GM19463 (cell line): Measurements from ENCODE around the gene CHST8.

ENCODE experiments used
- ATAC-seq: cut with Tn5 transposase; IDR thresholded peaks from one replicate; pipeline ENCODE4 v1.9.1; 2021; ENCODE audit warnings: mild to moderate bottlenecking, moderate library complexity; ENCODE audit not compliant: unreplicated experiment

CHST8 gene

GRCh38 chr19:33734913-33735312, 113.2 kb downstream of the CHST8 start:
- no peak for ATAC-seq

GRCh38 chr19:33736158-33736557, 114.4 kb downstream of the CHST8 start:
- ATAC-seq = no peak

DNA sequence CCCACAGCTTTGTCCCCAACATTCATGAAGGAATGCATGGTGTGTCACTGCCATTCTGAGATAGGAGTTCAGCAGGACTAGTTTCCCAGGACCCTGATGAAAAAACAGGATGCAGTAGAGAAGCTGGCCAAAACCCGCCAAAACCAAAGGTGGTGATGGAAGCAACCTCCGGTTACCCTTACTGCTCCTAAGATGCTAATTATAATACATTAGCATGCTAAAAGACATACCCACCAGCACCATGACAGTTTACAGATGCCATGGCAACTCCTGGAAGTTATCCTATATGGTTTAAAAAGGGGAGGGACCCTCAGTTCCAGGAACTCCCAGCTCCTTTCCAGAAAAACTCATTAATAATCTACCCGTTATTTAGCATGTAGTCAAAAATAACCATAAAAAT, 115.0 kb downstream of the CHST8 start:
- no peak for ATAC-seq

- no peak for ATAC-seq
These were observed 116.1 kb downstream of the CHST8 start for GRCh38 chr19:33737681-33738371.

DNA sequence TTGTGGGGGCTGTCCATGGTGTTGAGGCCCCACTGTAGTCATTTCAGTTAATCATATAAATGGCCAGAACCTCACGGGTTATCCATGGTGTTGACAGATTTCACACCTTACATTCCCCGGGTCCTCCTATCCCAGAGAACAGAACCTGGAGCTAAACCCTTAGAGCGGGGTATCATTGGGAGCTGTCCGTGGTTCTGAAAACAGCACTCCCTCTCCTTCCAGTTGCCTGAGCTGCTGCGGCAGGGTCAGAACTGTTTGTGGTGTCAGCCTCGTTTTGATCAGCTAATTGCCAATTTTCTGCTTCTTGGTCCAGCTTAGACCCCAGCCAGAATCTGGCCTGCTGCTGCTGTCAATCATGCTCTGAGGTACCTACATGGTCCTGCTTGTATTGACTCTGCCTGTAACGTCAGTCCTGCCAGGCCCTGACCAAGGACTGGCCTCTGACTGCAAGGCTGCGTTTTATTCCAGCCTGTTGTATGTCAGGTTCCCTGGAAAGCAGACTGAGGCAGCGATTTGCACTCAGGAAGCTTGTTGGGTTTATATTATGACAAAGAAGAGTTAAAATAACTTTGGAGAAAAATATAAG, 119.2 kb downstream of the CHST8 start:
- ATAC-seq = no peak

DNA sequence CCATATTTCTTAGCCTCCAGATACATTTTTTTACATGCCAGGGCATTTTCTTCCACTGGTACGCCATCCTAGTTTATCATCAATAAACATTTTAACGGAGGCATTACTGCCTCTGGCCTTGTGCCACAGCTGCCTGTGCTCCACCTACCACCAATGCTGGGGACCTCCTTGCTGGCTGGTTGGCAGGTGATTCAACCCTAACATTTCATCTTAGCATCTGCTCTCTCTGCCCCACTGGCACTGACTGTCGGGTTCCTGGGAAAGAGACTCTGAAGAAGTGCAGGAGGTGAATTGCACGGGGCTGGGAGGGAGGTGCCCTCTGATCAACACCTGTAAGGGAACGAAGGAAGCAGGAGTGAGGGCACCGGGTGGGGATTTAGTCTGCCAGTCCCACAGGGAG, 123.5 kb downstream of the CHST8 start:
- ATAC-seq = no peak

DNA sequence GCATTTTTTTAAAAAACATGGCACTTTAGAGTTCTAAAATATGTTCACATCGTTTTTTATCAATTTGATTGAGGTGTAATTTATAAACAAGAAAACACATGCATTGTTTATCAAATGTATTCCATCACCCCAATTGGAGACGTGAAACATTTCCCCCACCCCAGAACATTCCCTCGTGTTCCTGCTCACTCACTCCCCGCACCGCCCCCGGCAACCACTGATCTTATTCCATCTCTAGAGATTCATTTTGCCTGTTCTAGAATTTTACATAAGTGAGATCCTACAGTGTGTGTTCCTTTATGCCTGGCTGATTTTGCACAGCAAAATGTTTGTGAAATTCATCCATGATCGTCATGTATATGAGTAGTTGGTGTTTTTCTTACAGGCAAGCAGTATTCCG, 124.4 kb downstream of the CHST8 start:
- ATAC-seq = no peak

DNA sequence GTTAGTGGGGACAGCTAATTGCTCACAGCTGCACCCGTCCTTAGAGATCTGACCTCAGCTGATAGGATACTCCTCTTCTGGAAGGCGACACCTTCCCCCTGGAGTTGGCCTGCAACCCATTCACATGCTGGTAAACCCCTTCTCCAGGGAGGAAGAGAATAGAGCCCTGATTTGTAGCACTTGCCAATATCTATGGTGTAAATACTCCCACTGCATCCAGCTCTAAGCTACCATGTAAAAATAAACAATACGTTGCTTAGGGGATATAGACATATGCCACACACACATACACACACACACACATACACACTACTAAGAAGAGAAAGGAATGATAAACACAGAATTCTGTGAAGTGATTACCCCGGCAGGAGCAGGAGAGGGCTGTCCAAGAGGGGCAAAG, 125.5 kb downstream of the CHST8 start:
- ATAC-seq = no peak

- no peak for ATAC-seq
These were observed 126.5 kb downstream of the CHST8 start for GRCh38 chr19:33748231-33748630.

- no peak for ATAC-seq
These were observed 127.3 kb downstream of the CHST8 start for GRCh38 chr19:33749016-33749415.

GRCh38 chr19:33749619-33750175, 127.9 kb downstream of the CHST8 start:
- ATAC-seq = no peak

DNA sequence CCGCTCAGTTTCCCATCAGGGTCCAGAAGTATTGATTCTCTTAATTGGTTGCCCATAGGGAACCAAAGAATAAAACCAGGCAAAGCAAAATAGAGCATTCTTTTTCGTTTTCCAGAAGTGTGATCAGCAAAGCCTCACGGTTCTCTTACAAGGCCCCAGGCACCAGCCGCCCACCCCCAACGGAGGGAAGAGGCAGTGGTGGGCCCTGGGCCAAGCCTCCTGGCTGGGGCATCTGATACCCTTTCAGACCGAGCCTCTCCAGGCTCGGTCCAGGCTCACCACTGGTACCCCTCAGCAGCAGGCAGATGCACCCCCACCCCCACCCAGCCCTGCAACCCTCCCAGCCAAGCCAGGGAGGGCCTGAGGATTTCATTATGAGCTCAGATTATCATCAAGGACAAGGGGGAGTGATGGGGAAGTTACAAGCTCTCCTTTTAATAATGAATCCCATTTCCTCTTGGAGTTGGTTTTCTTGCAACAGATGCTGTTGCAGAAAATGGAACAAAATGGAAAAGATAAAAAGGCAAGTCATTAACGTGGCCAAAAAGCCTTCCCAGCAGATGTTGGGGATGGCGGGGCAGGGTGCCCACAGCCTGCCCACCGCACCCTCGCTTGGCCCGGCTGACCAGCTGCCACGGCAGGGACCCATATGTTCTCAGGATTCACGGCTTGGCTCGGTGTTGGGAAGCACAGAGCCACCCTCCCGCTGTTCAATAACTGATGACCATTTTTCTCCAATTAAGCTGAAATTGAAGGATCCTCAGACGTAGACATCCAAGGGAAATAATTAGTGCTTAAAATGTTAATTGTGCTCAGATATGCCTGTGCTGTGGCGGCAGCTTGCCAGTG, 129.1 kb downstream of the CHST8 start:
- no peak for ATAC-seq

DNA sequence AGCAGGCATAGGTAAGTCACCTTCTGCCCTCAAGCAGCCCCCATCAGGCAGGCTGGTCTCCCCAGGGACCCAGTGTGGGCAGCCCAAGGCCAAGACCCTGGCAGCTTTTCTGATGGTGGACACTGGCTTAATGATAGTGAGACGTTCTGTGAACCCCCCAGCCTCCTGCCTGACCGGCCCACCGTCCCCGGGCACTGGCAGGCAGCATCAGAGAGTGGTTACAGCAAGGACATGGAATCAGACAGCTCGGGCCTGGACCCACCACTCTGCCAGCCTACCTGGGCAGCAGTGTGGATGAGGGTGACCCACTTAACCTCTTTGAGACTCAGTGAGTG, 129.7 kb downstream of the CHST8 start:
- ATAC-seq = no peak

DNA sequence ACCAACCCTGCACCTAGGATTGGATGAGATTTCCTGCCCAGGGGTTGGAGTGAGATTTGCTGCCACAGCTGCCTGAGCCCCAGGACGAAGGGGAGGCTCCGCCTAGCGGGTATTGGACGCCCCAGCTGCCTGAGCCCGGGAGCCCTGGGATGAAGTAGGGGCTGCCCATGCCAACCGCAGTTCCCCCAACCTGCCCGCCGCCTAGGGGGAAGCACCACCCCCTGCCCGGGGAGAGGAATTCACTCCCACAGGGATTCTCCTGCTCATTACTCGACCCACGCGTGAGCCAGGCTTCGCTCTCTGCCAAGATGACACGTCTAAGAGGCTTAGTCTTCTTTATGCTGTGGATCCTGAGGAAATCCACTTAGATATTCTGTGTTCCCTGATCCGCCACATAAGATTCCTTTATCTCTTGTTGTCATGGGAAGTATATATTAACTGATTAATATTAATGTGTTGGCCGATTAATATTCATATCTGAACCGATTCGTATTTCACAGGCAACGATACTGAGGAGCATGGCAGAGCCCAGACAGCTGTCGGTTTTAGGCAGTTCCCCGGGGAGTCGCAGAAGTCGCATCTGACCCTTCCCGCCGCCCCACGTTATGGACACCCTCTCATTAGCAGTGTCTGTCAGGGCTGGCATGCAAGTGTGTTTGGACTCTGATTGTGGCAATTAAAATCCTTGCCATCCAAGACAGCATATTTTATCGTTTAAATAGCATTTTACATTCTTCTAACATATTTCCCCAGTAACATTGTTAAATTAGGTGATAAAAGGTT, 130.5 kb downstream of the CHST8 start:
- no peak for ATAC-seq

DNA sequence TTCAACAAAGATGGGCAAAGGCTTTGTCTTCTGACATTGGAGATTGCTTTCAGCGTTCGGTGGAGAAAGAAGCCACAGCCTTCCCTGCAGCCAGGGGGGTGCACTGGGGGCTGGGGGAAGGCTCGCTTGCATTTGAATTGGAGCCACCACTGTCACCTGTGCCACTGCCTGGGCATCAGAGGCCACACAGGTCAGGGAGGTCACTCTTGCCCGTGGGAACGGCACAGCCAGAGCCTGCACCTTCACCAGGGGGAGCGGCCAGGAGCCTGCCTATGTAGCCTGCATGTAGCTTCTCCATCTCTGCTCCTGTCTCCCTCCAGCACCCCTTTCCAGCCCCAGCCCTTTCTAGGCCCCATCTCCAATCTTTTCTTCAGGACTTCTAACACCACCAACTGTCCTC, 131.2 kb downstream of the CHST8 start:
- ATAC-seq = no peak

- ATAC-seq = no peak
These were observed 132.6 kb downstream of the CHST8 start for GRCh38 chr19:33754361-33754760.

- no peak for ATAC-seq
These were observed 133.6 kb downstream of the CHST8 start for GRCh38 chr19:33755099-33756035.

- no peak for ATAC-seq
These were observed 134.4 kb downstream of the CHST8 start for GRCh38 chr19:33756177-33756576.

DNA sequence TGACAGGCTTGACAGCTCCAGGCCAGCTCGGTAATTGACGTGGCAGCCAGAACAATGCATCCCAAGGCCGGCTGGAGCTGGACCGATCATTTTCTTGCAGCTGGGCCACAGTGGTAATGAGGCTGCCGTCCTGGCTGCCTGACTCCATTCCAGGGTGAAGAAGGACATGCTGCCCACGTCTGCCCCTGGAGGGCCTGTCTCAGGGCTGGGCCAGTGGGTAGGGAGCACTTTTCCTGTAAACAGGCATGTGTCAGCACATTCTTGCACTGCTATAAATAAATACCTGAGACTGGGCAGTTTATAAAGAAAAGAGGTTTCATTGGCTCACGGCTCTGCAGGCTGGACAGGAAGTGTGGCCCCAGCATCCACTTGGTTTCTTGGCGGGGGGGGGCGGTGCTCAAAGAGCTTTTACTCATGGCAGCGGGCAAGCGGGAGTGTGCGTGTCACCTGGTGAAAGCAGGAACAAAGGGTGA, 136.8 kb downstream of the CHST8 start:
- ATAC-seq = no peak

GRCh38 chr19:33759356-33759755, 137.6 kb downstream of the CHST8 start:
- no peak for ATAC-seq
